Inferior parietal cortex (tissue), 1 donor: ENCODE results near the gene STX2.
"Not testable (repeated sequence)": the region's sequence is repeated elsewhere in the genome, so short reads cannot be mapped to it uniquely, and the experiment has no call there.

Source experiments
- DNase-seq: peaks from one replicate; pipeline ENCODE4 v3.0.0-alpha.2; 2016; ENCODE audit errors: extremely low spot score

Gene STX2

GRCh38 chr12:130765186-130765659 is 73.8 kb downstream of the STX2 start:
- DNase-seq: no peak

- DNase-seq: no peak
Measured at GRCh38 chr12:130764475-130765185, 74.4 kb downstream of the STX2 start.

GRCh38 chr12:130764073-130764472 is 75.0 kb downstream of the STX2 start:
- no peak for DNase-seq

GRCh38 chr12:130762319-130762675 is 76.8 kb downstream of the STX2 start:
- DNase-seq: no peak

GRCh38 chr12:130761537-130762318 is 77.3 kb downstream of the STX2 start:
- peak; percentile 61 for DNase-seq

GRCh38 chr12:130754234-130754901 is 84.7 kb downstream of the STX2 start:
- no peak for DNase-seq

- no peak for DNase-seq
Measured at GRCh38 chr12:130752692-130753230, 86.3 kb downstream of the STX2 start.

GRCh38 chr12:130752037-130752436 is 87.0 kb downstream of the STX2 start:
- DNase-seq: not testable (repeated sequence)

- no peak for DNase-seq
Measured at GRCh38 chr12:130748786-130749185, 90.3 kb downstream of the STX2 start.

GRCh38 chr12:130747867-130748740 is 90.9 kb downstream of the STX2 start:
- peak; percentile 87 for DNase-seq

- no peak for DNase-seq
Measured at GRCh38 chr12:130746546-130746945, 92.5 kb downstream of the STX2 start.

- DNase-seq: no peak
Measured at GRCh38 chr12:130745921-130746320, 93.1 kb downstream of the STX2 start.

GRCh38 chr12:130744274-130744673 is 94.8 kb downstream of the STX2 start:
- DNase-seq: no peak

GRCh38 chr12:130743606-130744005 is 95.4 kb downstream of the STX2 start:
- no peak for DNase-seq

GRCh38 chr12:130743176-130743575 is 95.9 kb downstream of the STX2 start:
- DNase-seq: no peak

- DNase-seq: no peak
Measured at GRCh38 chr12:130742716-130743115, 96.3 kb downstream of the STX2 start.

GRCh38 chr12:130742112-130742511 is 96.9 kb downstream of the STX2 start:
- DNase-seq: no peak
